Stimulated activated CD8-positive, alpha-beta memory T cell treated with anti-CD3 and anti-CD28 coated beads, Interleukin-12 subunit alpha, Interleukin-12 subunit beta, amount 100 ng/mL, for 4 hours (primary cell): ENCODE data around the gene DCXR.

Source experiments
- DNase-seq: peaks from one replicate; pipeline ENCODE4 v3.0.0-alpha.2; 2020; ENCODE audit warnings: low read depth

Gene DCXR

DNA sequence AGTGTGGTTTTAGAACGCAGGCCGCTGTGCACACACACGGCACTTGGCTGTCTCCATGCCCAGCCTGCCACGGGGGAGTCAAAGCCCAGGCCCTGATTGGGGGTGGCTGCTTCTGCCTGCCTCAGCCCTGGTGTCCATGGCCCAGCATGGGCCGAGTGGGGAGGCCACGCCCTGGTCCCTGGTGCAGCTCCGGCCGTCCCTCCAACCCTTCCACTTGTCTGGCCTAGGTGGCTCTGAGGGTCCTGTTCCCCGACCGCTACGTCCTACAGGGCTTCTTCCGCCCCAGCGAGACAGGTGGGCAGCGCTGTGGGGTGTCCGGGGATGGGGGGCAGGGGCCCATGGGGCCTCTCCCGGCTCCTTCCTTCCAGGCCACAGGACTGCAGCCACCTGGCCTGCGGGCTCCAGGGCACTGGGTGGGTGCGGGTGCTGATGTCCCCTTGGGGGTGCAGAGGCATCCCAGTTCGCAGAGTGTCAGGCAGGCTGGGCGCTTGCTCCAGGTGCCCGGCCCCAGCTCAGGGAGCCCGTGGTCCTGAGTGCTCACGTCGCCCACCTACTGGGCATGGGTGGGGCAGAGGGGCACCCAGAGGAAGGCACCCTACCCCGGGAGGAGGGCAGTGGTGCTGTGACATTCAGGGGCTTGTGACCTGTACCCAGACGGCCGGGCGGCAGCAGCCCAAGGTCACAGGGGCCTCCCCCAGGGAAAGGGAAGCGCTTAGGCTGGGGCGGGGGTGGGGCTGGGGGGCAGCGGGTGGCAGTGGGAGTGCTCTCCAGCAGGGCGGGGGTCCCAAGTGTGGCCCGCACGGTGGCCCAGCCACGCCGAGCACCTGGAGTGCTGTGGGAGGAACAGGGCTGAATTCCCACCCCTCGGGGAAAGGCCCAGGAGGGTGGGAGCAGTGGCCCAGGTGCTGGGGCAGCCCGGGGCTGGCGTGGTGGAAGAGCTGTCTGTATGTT, 26.6 kb downstream of the DCXR start:
- DNase-seq: no peak

DNA sequence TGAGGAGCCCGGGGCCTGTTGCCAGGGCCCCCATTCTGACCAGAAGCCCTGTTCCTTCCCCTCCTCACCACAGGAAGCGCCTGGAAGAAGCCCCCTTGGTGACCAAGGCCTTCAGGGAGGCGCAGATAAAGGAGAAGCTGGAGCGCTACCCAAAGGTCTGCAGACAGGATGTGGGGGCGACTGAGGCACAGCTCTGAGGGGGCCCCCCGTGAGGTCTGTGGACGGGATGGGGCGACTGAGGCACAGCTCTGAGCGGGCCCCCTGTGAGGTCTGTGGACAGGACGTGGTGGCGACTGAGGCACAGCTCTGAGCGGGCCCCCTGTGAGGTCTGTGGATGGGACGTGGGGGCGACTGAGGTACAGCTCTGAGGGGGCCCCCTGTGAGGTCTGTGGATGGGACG, 28.1 kb downstream of the DCXR start:
- DNase-seq: no peak

DNA sequence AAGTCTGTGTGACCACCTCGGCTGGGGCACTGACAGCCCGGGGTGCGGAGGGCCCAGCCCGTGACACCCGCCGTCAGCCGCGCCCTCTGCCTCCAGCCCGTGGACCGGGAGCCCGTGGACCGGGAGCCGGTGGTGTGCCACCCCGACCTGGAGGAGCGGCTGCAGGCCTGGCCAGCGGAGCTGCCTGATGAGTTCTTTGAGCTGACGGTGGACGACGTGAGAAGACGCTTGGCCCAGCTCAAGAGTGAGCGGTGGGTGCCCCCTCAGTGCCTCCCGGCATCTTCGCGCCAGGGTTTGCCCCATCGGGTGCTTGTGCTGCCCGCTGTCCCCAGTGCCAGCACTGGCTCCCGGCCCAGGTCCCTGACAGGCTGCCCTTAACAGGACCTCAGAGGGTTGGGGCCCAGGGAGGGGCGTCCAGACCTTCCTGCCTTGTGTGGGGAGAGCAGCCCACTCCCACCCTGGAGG, 28.5 kb downstream of the DCXR start:
- no peak for DNase-seq

DNA sequence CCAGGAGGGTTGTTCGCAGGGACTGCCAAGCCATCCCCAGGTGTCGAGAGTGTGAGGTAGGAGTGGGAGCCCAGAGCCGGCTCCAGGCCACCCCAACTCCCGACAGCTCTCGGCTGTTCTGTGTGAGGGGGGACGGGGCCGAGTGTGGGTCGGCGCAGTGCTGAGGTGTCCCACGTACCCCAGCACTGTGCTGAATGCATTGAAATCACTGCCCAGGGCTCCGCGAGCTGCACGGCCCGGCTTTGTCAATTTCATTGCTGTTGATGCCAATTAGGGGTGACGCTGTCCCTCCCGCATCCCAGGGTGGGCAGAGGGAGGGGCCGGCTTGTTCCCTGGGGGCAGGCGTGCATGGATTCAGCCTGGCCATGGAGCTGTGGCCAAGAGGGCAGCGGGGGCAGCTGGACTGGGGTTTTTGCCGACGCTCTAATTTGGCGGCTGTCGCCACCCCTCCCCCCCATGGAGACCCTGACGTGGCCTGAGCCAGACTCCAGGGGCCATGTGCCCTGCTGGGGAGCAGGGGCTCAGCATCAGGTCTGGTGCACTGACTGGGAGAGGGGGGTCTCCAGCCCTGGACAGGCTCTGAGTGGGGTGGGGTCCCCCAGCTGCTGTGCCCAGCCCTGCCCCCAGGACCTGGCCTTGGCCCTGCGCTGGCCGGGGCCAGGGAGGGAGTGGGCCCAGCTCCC, 29.1 kb downstream of the DCXR start:
- DNase-seq: no peak

DNA sequence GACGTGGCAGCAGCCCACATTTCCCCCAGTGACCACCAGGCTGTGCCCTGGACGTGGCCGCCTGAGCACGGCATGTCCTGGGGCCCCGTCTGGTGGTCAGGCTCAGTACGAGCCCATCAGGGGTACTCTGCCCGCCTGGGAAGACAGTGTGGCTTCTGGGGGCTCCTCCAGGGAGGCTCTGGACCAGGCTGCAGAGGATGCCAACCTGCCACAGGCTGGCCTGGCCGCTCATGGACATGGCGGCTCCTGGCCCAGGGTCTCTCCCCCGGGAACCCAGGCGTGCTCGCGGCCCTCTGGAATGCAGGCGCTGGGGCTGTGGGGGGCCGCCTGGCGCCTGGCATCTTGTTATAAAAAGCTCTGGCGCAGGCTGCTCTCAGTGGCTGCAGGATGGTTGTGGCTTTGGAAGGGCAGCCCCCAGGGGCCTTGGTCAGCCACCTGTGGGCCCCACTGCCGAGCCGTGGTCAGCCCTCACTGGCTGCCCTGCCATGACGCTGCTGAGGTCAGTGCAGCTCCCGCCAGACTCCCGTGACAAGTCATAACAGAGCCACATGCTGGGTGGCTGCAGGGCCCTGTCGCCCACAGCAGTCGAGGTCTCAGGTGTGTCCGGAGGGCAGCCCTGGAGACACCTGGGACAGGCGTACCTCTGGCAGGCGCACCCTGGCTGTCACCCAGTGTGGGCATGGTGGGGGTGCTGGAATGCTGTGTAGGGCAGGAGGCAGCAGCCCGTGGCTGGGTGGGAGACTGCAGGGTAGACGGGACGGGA, 29.8 kb downstream of the DCXR start:
- no peak for DNase-seq

DNA sequence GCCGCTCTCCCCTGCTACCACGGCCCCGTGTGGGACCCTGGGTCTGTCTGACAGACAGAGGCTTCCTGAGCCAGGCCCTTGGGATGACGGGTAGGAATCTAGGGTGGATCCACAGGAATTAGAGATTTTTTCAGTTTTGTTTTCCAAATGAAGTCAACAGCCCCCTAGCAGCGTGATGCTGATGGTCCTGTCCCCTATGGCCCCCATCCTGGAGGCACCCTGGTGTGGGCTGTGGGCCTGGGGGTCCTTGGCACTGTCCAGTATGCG, 30.3 kb downstream of the DCXR start:
- no peak for DNase-seq

DNA sequence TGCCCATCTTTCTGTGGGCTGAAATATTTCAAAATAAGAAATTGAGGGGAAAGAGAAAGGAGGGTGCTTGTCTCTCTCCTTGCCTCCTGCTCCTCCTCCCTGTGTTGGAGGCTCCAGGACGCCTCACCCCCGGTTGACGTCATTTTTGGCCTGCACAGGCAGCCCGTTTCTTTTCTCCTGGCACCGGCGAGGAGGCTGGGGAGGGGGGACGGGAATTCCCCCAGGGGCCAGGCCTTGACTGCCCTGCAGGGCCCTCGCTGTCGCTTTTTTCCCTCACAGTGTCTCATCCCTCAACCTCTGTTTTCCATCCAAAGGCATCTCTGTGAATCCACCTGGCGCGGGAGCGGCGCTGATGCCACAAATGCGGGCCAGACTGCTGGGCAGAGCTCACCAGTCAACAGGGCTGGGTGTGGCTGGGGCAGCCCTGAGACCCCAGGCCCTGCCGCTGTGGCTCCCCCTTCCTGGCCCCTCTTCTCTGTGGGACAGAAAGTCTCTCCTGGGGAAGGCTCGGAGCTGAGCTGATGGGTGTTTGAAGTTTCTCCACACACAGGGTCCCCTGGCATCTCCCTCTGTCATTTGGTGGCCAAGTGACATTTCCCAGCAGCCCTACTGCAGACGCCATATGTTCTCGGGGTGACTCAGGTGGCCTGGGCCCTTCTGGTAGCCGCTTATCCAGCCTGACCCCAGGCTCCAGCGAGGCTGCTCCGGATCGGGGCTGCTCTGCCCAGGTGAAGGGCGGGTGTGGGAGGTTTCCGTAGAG, 30.8 kb downstream of the DCXR start:
- DNase-seq: no peak

DNA sequence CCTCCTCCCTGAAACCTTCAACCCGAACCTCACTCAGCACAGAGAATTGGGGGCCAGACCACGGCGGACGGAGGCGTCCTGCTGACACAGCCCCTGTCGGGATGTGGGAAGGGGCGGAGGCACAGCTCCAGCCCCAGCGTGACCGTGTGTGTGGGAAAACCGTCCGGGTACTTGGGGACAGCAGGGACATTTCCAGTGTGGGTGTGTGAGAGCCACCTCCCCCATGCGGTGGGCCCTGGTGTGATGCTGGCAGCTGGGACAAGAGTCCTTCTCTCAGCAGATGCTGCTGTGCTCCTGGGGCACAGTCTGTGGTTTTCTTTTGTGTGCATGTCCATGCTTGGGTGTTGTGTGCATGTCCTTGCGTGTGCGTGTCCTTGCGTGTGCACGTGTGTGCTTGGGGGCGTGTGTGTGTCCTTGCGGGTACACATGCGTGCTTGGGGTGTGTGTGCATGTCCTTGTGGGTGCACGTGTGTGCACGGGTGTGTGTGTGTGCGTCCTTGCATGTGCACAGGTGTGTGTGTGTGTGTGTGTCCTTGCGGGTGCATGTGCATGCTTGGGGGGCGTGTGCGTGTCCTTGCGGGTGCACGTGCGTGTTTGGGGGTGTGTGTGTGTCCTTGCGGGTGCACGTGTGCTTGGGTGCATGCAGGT, 31.7 kb downstream of the DCXR start:
- DNase-seq: no peak

DNA sequence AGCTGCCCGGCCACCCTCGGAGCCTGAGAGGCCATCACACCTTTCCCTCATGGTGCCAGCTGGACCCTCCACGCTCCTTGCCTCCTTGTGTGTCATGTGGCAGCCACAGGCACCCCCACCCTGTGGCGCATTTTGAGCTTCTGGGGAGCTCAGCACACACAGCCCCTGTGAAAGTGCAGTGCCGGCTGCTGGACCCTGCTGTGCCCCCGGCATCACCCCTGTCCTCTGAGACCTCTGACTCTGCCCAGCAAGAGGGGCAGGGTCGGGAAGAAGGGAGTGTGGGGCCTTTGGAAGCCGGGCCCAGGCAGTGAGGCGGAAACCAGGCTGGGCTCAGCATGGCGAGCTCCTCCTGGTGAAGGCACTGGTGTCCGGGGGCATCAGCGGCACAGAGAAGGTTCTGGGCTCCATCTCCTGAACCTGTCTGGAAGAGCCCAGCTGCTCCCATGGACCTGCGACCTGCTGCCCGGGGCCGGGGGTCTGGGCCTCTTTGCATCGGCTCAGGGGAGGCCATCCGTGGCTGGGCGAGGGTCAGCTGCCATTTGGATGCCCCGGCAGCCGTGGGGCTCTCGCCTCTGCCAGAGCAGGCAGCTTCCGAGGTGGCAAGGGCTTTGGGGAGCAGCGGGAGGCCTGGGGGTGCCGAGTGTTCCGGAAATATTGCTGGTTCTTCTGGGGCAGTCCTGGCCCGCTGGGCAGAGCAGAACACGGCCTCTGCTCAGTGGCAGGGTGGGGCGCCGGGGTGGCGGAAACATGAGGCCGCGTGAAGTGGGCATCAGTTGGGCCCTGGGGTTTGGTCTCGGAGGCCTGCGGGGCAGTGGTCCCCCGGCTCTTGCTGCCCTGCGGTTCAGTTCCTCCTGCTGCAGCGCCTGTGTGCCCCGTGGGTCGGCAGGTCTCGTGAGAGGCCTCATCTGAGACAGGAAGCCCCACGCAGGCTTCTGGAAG, 32.7 kb downstream of the DCXR start:
- DNase-seq: no peak

DNA sequence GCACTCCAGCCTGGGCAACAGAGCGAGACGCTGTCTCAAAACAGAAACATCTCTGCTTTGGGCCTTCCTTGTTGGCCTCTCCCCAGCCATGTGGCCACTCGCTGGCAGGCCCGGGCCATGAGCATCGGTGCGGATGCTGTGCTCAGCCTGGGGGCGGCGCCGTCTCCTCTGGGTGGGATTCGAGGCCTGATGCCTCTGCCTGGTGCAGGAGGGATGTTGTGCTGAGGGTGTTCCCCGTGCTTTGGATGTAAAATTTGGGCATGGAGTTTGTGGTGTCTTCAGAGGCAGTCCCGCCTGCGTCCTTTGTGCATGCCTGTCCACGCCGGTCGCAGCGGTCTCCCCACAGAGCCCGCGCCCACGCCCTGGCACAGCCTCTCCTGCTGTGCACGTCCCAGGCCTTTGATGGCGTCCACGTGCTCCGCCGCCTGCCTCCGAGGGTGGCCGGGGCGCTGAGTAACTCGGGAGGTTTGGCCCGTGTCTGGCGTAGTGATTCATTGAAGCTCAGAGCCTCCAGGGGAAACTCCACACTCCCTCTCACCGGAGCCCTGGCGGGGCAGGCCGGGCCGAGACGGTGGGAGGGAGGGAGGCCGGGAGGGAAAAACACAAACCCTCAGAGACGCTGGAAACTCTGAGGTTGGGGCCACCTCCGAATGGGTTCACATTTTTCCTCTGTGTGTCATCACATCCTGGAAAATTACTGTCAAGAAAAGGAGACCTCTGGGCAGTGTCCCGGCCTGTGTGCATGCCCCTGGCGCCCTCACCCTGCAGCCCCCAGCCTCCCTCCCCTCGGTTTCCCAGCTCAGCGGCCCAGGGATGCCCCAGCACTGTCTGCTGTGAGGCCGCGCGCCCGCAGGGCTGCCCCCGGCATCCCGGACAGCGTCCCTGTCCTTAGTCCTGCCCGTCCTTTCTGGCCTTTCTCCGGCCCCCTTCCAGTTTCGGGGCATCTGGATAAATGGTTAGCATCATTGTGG, 33.8 kb downstream of the DCXR start:
- no peak for DNase-seq

DNA sequence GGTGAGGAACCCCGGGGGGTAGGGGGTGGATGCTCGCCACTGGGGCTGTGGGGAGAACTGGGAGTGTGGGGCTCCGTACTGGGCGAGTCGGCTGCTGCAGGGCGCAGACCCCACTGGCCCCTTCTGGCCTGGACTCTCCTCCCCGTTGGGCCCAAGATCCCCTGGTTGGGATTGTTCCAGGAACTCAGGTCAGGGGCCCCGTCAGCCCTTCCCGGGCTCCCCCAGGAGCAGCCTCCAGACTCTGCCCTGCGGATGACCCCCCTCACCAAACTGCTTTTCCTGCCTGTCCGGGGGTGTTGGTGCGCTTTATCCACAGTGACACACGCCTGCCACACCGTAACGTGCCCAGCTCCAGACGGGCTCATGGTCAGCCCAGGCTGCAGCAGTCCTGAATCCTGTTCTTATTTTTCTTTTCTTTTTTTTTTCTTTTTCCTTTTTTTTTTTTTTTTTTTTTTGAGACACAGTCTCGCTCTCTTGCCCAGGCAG, 35.9 kb downstream of the DCXR start:
- DNase-seq: no peak

DNA sequence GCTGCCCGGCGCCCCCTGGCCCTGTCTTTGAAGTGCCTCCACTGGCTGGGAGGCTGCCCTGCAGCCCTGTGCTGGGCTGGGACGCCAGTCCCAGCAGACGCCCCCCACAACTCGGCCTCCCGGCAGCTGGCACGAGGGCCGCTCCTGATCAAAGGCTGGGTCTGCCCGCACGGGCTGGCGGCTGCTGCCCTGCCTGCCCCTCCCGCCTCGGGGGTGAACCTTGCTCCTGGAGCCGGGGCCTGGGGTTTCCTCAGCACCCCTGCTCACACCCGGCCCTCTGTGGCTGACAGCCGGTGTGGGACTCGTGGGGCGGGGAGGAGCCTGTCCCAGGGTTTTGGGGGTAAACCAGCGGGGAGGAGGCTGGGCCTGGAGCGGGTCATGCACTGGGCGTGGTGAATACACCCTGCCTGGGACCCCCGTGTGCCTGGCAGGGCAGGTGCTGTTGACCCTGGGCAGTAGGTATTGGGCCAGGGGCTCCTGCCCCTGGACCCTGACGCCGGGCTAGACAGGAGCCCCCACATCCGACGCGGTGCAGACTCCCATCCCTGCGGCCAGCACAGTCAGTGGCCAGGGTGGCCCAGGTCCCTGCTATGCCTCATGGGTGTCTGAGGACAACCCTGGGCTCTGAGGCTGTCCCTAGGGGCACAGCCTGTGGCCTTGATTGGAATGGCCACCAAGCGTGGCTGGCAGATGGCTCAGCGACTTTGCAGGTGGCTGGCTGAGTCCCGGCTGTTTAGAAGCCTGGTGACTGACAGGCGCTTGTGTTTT, 36.5 kb downstream of the DCXR start:
- DNase-seq: no peak

DNA sequence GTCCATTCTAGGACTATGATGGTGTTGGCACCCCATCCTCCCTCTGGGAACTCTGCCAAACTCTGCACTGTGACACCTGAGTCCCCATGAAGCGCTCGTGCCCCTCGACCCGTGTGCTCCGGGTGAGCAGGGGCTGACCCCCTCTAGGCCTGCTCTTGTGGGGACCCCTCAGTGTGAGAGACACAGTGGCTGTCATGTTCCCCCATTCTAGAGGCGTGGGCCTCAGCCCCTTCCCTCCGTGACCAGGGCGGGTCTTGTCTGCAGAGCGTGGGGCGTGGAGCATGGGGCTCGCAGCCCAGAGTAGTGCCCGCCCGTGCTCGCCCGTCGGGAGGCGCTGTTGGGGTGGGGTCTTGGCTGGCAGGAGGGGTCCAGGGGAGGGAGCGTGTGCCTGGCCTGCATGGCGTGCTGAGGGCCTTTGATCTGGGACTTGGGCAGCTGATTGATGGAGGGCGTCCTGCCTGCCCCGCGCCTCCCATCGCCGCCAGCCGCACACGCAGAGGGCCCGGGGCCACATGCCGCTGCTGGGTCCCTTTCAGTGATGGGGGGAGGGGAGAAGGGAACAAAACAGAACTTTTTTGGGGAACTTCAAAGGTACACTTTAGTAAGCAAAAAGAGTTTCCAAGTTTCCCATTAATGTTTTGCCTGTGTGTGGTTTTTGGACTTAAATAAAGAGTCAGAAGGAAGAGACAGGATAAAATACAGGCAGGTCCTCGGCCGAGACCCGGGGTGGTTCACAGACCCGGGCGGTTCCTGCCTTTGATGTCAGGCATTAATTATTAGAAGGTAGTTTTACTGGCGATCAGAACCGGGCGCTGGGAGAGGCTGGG, 37.3 kb downstream of the DCXR start:
- DNase-seq: no peak

DNA sequence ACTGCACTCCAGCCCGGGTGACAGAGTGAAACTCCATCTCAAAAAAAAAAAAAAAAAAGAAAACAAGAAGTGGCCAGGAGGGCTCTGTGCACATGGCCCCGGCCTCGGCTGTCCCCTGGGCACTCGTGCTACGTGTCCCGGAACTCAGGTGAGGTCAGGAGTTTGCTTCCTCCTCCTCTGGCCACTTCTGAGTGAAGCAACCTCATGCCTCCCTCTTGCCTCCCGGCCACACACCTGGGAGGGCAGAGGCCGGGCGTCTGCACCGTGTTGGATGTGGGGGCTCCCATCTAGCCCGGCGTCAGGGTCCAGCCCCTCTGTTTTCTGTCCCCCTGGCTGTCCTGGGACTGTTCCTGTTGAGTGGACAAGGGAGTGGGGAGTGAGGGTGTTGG, 37.9 kb downstream of the DCXR start:
- no peak for DNase-seq

DNA sequence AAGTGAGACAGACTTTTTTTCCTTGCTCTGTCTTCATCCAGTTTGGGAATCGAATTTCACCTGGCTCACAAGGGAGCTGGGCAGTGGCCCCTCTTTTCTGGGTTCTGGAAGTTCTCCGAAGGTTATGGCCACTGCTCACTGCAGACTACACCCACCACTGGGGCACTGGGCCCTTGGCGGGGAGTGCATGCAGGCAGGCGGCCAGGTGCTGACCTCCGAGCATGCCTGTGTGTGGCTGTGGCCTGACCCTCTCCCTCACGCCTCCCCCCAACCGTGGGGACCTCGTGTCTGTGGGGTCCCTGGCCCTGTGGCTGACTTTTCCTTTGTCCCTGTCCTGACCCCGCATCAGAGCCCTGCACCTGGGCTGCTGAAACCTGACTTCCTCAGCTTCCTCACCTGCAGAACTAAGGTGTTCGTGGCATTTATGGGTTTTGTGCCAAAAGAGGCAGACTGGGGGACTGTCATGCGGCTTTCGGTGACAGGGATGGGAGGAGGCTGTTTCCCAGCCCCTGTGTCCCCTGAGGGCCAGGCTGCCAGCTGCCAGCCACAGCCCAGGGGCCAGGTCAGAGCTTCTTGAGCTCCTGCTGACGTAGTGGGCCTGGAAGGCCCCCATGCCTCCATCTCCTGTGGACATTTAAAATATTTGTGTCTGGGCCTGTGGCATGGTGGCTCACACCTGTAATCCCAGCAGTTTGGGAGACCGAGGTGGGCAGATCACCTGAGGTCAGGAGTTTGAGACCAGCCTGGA, 38.6 kb downstream of the DCXR start:
- no peak for DNase-seq

DNA sequence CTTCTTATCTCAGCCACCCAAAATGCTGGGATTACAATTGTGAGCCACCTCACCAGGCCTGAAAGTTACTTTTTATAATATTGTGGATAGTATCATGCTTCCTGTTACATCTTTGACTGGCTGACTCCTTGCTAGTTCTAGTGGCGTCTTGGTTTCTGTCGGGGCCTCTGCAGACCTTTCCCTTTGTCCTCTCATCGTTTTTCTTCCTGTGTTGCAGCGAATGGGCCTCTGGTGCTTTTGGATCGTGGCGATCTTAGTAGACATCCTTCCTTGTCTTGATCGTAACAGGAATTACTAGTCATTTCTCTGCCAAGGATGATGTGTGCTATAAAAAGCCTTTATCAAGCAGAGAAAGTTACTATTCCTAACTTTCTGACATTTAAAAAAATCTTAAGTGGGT, 39.3 kb downstream of the DCXR start:
- DNase-seq: no peak
